H1 (cell line): Measurements from ENCODE around the gene WDR37. TPM values are rescaled to one million over a fixed set of nuclear protein-coding genes. Genes with fewer than 3 reads are reported as not detected.

Experiments used
- CTCF ChIA-PET: fragments of 300-600 bp; sonication (Branson Sonifier 250); formaldehyde crosslinking; loops from one replicate; lab custom pipeline; 2021; ENCODE audit not compliant: partially characterized antibody; lab: Charles Lee
- POLR2A ChIA-PET: fragments of 300-600 bp; sonication (Branson Sonifier 250); formaldehyde crosslinking; loops from one replicate; lab custom pipeline; 2021; ENCODE audit warnings: inconsistent platforms; ENCODE audit not compliant: partially characterized antibody; lab: Charles Lee
- DNase-seq, 2 experiments: peaks; one replicate each; pipeline versions ENCODE4 v3.0.0 to v3.0.0-alpha.2; 2010 to 2022; ENCODE audit warnings: low spot score in 2 of 2, low read depth in 1 of 2, mixed read lengths in 1 of 2
- FAIRE-seq: peaks from 2 replicates; lab custom pipeline; 2011; peaks lifted over from hg19 to GRCh38; lab: Jason Lieb, UNC
- H2AFZ ChIP-seq: 2 replicates; pipeline ENCODE4 v1.8.1; 2012; ENCODE audit warnings: low read length, inconsistent platforms
- H2AK5ac ChIP-seq: 2 replicates; pipeline ENCODE4 v1.6.1; 2013; ENCODE audit warnings: low read depth, low read length
- H2BK120ac ChIP-seq: replicated peaks from 2 replicates; pipeline ENCODE3; 2013; ENCODE audit warnings: low read depth, low read length, inconsistent platforms
- H2BK12ac ChIP-seq: 2 replicates; pipeline ENCODE4 v1.6.1; 2013; ENCODE audit warnings: low read depth, low read length
- H2BK15ac ChIP-seq: 2 replicates; pipeline ENCODE4 v1.6.1; 2013; ENCODE audit warnings: low read length
- H2BK20ac ChIP-seq: 2 replicates; pipeline ENCODE4 v1.6.1; 2013; ENCODE audit warnings: low read length
- H2BK5ac ChIP-seq: 2 replicates; pipeline ENCODE4 v1.6.1; 2013; ENCODE audit warnings: low read depth, low read length
- H3K14ac ChIP-seq: 2 replicates; pipeline ENCODE4 v1.6.1; 2013; ENCODE audit warnings: inconsistent platforms; ENCODE audit not compliant: insufficient read length
- H3K18ac ChIP-seq: 2 replicates; pipeline ENCODE4 v1.6.1; 2013; ENCODE audit warnings: low read length; ENCODE audit errors: extremely low read depth
- H3K23ac ChIP-seq: 2 replicates; pipeline ENCODE4 v1.6.1; 2013; ENCODE audit warnings: inconsistent platforms; ENCODE audit not compliant: insufficient read length
- H3K23me2 ChIP-seq: 2 replicates; pipeline ENCODE4 v1.6.1; 2013; ENCODE audit warnings: low read depth, low read length
- H3K27ac ChIP-seq: 2 replicates; pipeline ENCODE4 v1.6.1; 2011; ENCODE audit warnings: low read depth, low read length, inconsistent platforms
- H3K27me3 ChIP-seq, 4 experiments: replicated peaks in 1 of 4; 1 replicate in 1 of 4; 2 replicates in 3 of 4; pipeline versions ENCODE4 v1.6.1 to v1.8.1; 2011 to 2013; ENCODE audit warnings: low read length in 3 of 4, mild to moderate bottlenecking in 3 of 4, inconsistent platforms in 2 of 4, mixed read lengths in 2 of 4, moderate library complexity in 1 of 4; ENCODE audit not compliant: control insufficient read depth in 3 of 4, insufficient read depth in 3 of 4; ENCODE audit errors: extremely low read depth in 1 of 4
- H3K36me3 ChIP-seq, 4 experiments: 2 replicates each; pipeline versions ENCODE4 v1.6.1 to v1.8.1; 2011 to 2013; ENCODE audit warnings: mild to moderate bottlenecking in 4 of 4, low read length in 3 of 4, moderate library complexity in 2 of 4, control low read depth in 1 of 4, inconsistent platforms in 1 of 4; ENCODE audit not compliant: insufficient read depth in 4 of 4, control insufficient read depth in 2 of 4
- H3K4ac ChIP-seq: replicated peaks from 2 replicates; pipeline ENCODE3; 2013; ENCODE audit warnings: low read length, low read depth, mixed read lengths, inconsistent platforms; ENCODE audit not compliant: insufficient read length
- H3K4me1 ChIP-seq, 4 experiments: replicated peaks in 1 of 4; 1 replicate in 1 of 4; 2 replicates in 3 of 4; pipeline versions ENCODE4 v1.6.1 to v1.8.1; 2011 to 2013; ENCODE audit warnings: low read length in 3 of 4, inconsistent platforms in 2 of 4, mixed read lengths in 1 of 4; ENCODE audit not compliant: insufficient read depth in 4 of 4, control insufficient read depth in 3 of 4
- H3K4me2 ChIP-seq, 2 experiments: 2 replicates each; pipeline versions ENCODE4 v1.6.1 to v1.8.1; 2011 to 2013; ENCODE audit warnings: low read depth in 2 of 2, low read length in 2 of 2, control low read depth in 1 of 2, inconsistent platforms in 1 of 2, mild to moderate bottlenecking in 1 of 2; ENCODE audit not compliant: insufficient read depth in 1 of 2
- H3K4me3 ChIP-seq, 4 experiments: fragments of 200-600, 300-600 bp in 1 of 4; sonication (generic), shearing (Covaris generic), sonication (Bioruptor Twin) in 1 of 4; 2 replicates each; pipeline versions ENCODE4 v1.5.1 to v1.8.1; 2011 to 2016; ENCODE audit warnings: low read length in 4 of 4, low read depth in 3 of 4, control low read depth in 2 of 4, inconsistent platforms in 2 of 4, mild to moderate bottlenecking in 2 of 4, mixed read lengths in 1 of 4, moderate library complexity in 1 of 4; ENCODE audit not compliant: insufficient read depth in 2 of 4; ENCODE audit errors: extremely low read depth in 1 of 4
- H3K56ac ChIP-seq: replicated peaks from 2 replicates; pipeline ENCODE3; 2013; ENCODE audit warnings: low read depth, mild to moderate bottlenecking, mixed read lengths, low read length, inconsistent platforms; ENCODE audit not compliant: insufficient read length
- H3K79me1 ChIP-seq: 2 replicates; pipeline ENCODE4 v1.6.1; 2013; ENCODE audit warnings: low read depth, low read length, control low read depth
- H3K79me2 ChIP-seq, 2 experiments: 2 replicates each; pipeline versions ENCODE4 v1.6.1 to v1.8.1; 2012 to 2013; ENCODE audit warnings: low read length in 2 of 2, mild to moderate bottlenecking in 2 of 2, inconsistent platforms in 1 of 2; ENCODE audit not compliant: insufficient read depth in 2 of 2, control insufficient read depth in 1 of 2
- H3K9ac ChIP-seq, 4 experiments: replicated peaks in 1 of 4; 1 replicate in 1 of 4; 2 replicates in 3 of 4; pipeline versions ENCODE4 v1.6.1 to v1.8.1; 2011 to 2013; ENCODE audit warnings: low read depth in 3 of 4, low read length in 3 of 4, control low read depth in 2 of 4, mild to moderate bottlenecking in 2 of 4, moderate library complexity in 2 of 4, inconsistent platforms in 1 of 4; ENCODE audit errors: extremely low read depth in 1 of 4
- H3K9me3 ChIP-seq, 2 experiments: 2 replicates each; pipeline versions ENCODE4 v1.6.1 to v1.8.1; 2012 to 2013; ENCODE audit warnings: mild to moderate bottlenecking in 2 of 2, moderate library complexity in 2 of 2, control low read depth in 1 of 2, inconsistent platforms in 1 of 2, low read depth in 1 of 2, low read length in 1 of 2, mixed read lengths in 1 of 2; ENCODE audit not compliant: insufficient read depth in 2 of 2
- H4K20me1 ChIP-seq, 2 experiments: replicated peaks in 1 of 2; 2 replicates each; pipeline versions ENCODE3 to v1.8.1; 2011 to 2013; ENCODE audit warnings: inconsistent platforms in 2 of 2, low read length in 2 of 2, mild to moderate bottlenecking in 1 of 2; ENCODE audit not compliant: insufficient read depth in 2 of 2, control insufficient read depth in 1 of 2
- H4K5ac ChIP-seq: 2 replicates; pipeline ENCODE4 v1.6.1; 2013; ENCODE audit warnings: low read length, low read depth, mixed read lengths, inconsistent platforms; ENCODE audit not compliant: insufficient read length
- H4K8ac ChIP-seq: 2 replicates; pipeline ENCODE4 v1.8.0; 2013; ENCODE audit warnings: mild to moderate bottlenecking, moderate library complexity, low read length, inconsistent platforms; ENCODE audit not compliant: insufficient read depth; ENCODE audit errors: extremely low read depth
- H4K91ac ChIP-seq: replicated peaks from 2 replicates; pipeline ENCODE3; 2013; ENCODE audit warnings: low read length, mixed read lengths, inconsistent platforms; ENCODE audit not compliant: insufficient read length
- ASH2L ChIP-seq: fragments of 200-600, 300-600 bp; sonication (generic); IDR thresholded peaks from one replicate; pipeline ENCODE4 v1.7.1; 2017; ENCODE audit warnings: low read length
- BRCA1 ChIP-seq: IDR thresholded peaks from 2 replicates; pipeline ENCODE4 v1.6.1; 2012; ENCODE audit warnings: low read depth, low read length, improper control_type of control experiment
- CBX8 ChIP-seq: fragments of 300-800, 300-1000 bp; sonication (generic); IDR thresholded peaks from 2 replicates; pipeline ENCODE4 v1.7.1; 2016; ENCODE audit warnings: low read depth, low read length, borderline replicate concordance
- GABPA ChIP-seq: IDR thresholded peaks from 2 replicates; pipeline ENCODE4 v1.6.1; 2011; ENCODE audit warnings: mild to moderate bottlenecking, low read length, moderate library complexity, borderline replicate concordance; ENCODE audit not compliant: insufficient read depth
- HDAC6 ChIP-seq: IDR thresholded peaks from one replicate; pipeline ENCODE4 v1.7.1; 2012; ENCODE audit warnings: low read depth, mild to moderate bottlenecking, inconsistent platforms, low read length, moderate library complexity
- KDM5A ChIP-seq: fragments of 200-600 bp; IDR thresholded peaks from 2 replicates; pipeline ENCODE4 v1.7.1; 2012; ENCODE audit warnings: mild to moderate bottlenecking, low read length, inconsistent platforms, mixed read lengths
- NANOG ChIP-seq: IDR thresholded peaks from 2 replicates; pipeline ENCODE4 v1.6.1; 2011; ENCODE audit warnings: low read length, low read depth, mild to moderate bottlenecking, inconsistent platforms; ENCODE audit not compliant: insufficient read depth, poor library complexity, severe bottlenecking
- PHF8 ChIP-seq: fragments of 200-600 bp; sonication (generic); conservative IDR thresholded peaks from 2 replicates; pipeline ENCODE4 v1.7.1; 2012; ENCODE audit warnings: low read depth, mild to moderate bottlenecking, inconsistent platforms, low read length, moderate library complexity
- POLR2A ChIP-seq, 2 experiments: IDR thresholded peaks; 1 replicate in 1 of 2; 2 replicates in 1 of 2; pipeline ENCODE4 v1.6.1; 2011; ENCODE audit warnings: low read depth in 2 of 2, low read length in 2 of 2, mild to moderate bottlenecking in 2 of 2; ENCODE audit errors: control extremely low read depth in 1 of 2
- SUZ12 ChIP-seq: fragments of 200-600 bp; sonication (generic); IDR thresholded peaks from 2 replicates; pipeline ENCODE4 v1.6.1; 2012; ENCODE audit warnings: mild to moderate bottlenecking, inconsistent platforms, low read length, moderate library complexity, mixed read lengths
- TAF7 ChIP-seq: optimal IDR thresholded peaks from 2 replicates; pipeline ENCODE3; 2011; ENCODE audit warnings: low read depth, mild to moderate bottlenecking, inconsistent platforms, low read length, moderate library complexity, borderline replicate concordance
- TCF12 ChIP-seq: IDR thresholded peaks from 2 replicates; pipeline ENCODE4 v1.6.1; 2011; ENCODE audit warnings: low read depth, mild to moderate bottlenecking, low read length
- WGBS, 2 experiments: shearing (Covaris generic) in 1 of 2; methylation state at CpG; one replicate each; pipeline versions ENCODE4 v1.1.6 to v1.1.7; 2013 to 2015; ENCODE audit warnings: low lambda C conversion rate in 2 of 2, mixed read lengths in 2 of 2, inconsistent platforms in 1 of 2, low coverage in 1 of 2, missing lambda C conversion rate in 1 of 2; ENCODE audit not compliant: insufficient replicate concordance in 2 of 2, insufficient coverage in 1 of 2, insufficient read length in 1 of 2; ENCODE audit errors: extremely low coverage in 1 of 2, missing lambda C conversion rate in 1 of 2; 5-methylcytosine and 5-hydroxymethylcytosine counted together
- polyA plus RNA-seq, 7 experiments: library from polyadenylated mRNA; depleted of rRNA in 3 of 7; stranded (reverse) in 5 of 7; unstranded in 2 of 7; fragments of >200 nt in 5 of 7; fragments of 200-250 nt in 2 of 7; gene quantifications; 1 replicate in 5 of 7; 2 replicates in 1 of 7; 4 replicates in 1 of 7; pipeline versions ENCODE4 v1.2.1 to v1.2.3, GENCODE V29; 2011 to 2013; ENCODE audit warnings: missing spikeins in 2 of 7, mixed read lengths in 2 of 7
- total RNA-seq: library from RNA; stranded (reverse); fragmentation: NEBNext Ultra II Directional; extraction: Animal tissue kit (Norgen Biotek cat#: 25700); gene quantifications from 2 replicates; pipeline ENCODE4 v1.2.1, GENCODE V29; 2021
- TF ChIP-seq, protein P1 (sequence below): IDR thresholded peaks from 2 replicates; pipeline ENCODE4 v1.6.1; 2012; ENCODE audit warnings: low read length, inconsistent platforms

The WDR37 gene
- total and polyA plus RNA-seq, 2 of the 8 experiments (the other 6 are each of a cell fraction or from before 2014, with no cell fraction given): 9.6 to 12.0 TPM

DNA sequence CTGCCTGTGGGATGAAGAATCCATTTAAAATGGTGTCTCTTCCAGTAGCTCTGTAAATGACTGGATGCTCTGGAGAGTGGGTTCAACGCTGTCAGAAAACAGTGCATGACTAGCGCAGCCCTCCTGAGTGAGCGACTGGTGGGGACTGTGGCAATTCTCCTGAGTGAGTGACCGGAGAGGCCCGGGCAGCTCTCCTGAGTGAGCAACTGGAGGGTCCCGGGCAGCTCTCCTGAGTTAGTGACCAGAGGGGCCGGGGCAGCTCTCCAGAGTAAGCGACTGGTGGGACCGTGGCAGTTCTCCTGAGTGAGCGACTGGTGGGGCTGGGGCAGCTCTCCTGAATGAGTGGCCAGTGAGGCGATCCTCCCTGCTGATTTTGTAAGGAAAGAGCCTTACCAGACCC is 85.5 kb downstream of the WDR37 start:
- Histone ChIP-seq H3K4ac (no peak overlapping the region), H3K79me2 (no peaks in the 10 kb centered on the region), H3K9ac (no peak overlapping the region), H2AK5ac (no peak overlapping the region), H2BK12ac (no peak overlapping the region), H3K14ac (no peak overlapping the region), H3K79me1 (no peaks in the 10 kb centered on the region), H2BK20ac (no peak overlapping the region), H3K4me3 (no peak overlapping the region), H3K4me2 (no peak overlapping the region), H3K36me3 (no peaks in the 10 kb centered on the region), H3K27me3 (no peaks in the 10 kb centered on the region), H3K27ac (no peak overlapping the region), H2BK15ac (no peak overlapping the region), H2AFZ (no peak overlapping the region), H4K20me1 (no peaks in the 10 kb centered on the region), H3K4me1 (no peaks in the 10 kb centered on the region), H4K5ac (no peak overlapping the region), H4K91ac (no peak overlapping the region), H4K8ac (no peak overlapping the region), H2BK5ac (no peak overlapping the region), H3K23ac (no peak overlapping the region), H3K9me3 (peaks cover 0 to 3% of the 10 kb centered on the region in 2 experiments; a peak in 1 of 4 replicates), H2BK120ac (no peak overlapping the region), H3K23me2 (no peaks in the 10 kb centered on the region), H3K56ac (no peak overlapping the region), H3K18ac (no peak overlapping the region)
- peak in 1 of 2 experiments; percentile 39 for DNase-seq
- CTCF ChIA-PET: interaction anchor here (0.8 to 1.6 kb wide), 5 partner anchors 21 to 68 kb away, joined by 3 to 8 read pairs (median 4); no protein-coding TSS in a partner anchor
- WGBS, 2 experiments: 96% methylated on average over 11 of the region's 11 CpGs; no CpG with 5 or more reads in 1 of the 2 experiments
- FAIRE-seq: no peak
- POLR2A ChIA-PET: no interaction called here
- TF ChIP-seq TAF7 (no peak), ASH2L (no peak), TCF12 (no peak), POLR2A (IDR thresholded peaks at IDR 0.05; ENCODE audit: control extremely low read depth in 1 of 2, low read depth in 2 of 2, low read length in 2 of 2) (no peak), BRCA1 (no peak), PHF8 (no peak), KDM5A (no peak), CBX8 (no peak), SUZ12 (no peak), GABPA (no peak), NANOG (no peak), HDAC6 (no peak)
- TF ChIP-seq, protein P1, sequence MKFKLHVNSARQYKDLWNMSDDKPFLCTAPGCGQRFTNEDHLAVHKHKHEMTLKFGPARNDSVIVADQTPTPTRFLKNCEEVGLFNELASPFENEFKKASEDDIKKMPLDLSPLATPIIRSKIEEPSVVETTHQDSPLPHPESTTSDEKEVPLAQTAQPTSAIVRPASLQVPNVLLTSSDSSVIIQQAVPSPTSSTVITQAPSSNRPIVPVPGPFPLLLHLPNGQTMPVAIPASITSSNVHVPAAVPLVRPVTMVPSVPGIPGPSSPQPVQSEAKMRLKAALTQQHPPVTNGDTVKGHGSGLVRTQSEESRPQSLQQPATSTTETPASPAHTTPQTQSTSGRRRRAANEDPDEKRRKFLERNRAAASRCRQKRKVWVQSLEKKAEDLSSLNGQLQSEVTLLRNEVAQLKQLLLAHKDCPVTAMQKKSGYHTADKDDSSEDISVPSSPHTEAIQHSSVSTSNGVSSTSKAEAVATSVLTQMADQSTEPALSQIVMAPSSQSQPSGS: no peak
